Stimulated activated CD4-positive, alpha-beta T cell treated with anti-CD3 and anti-CD28 coated beads, Interleukin-4, amount 100 ng/mL, for 4 hours (primary cell): ENCODE results near the gene GALT.
A peak's percentile ranks its signal among the peaks of the same experiment; 100 is the strongest.

Experiments
- DNase-seq, 2 experiments: peaks; one replicate each; pipeline ENCODE4 v3.0.0-alpha.2; 2020

GALT gene

GRCh38 chr9:34646211-34647083, at the start of gene GALT:
GALT (plus strand) TSS chr9:34646675; CDS start chr9:34646705, 30 bp downstream.
- peak; percentile 95 to 98 for DNase-seq

GRCh38 chr9:34599546-34599945, 46.9 kb upstream of the GALT start:
- DNase-seq = no peak

GRCh38 chr9:34600908-34601307, 45.6 kb upstream of the GALT start:
- DNase-seq = no peak

- DNase-seq = no peak
These were observed 44.4 kb upstream of the GALT start for GRCh38 chr9:34601937-34602573.

- peak; percentile 71 to 76 for DNase-seq
These were observed 42.8 kb upstream of the GALT start for GRCh38 chr9:34603610-34604231.

GRCh38 chr9:34606190-34606589, 40.3 kb upstream of the GALT start:
- DNase-seq = no peak

- DNase-seq = no peak
These were observed 39.6 kb upstream of the GALT start for GRCh38 chr9:34606905-34607304.

- DNase-seq = no peak
These were observed 39.1 kb upstream of the GALT start for GRCh38 chr9:34607331-34607730.

- no peak for DNase-seq
These were observed 35.9 kb upstream of the GALT start for GRCh38 chr9:34610434-34611206.

- no peak for DNase-seq
These were observed 35.1 kb upstream of the GALT start for GRCh38 chr9:34611251-34611810.

- peak; percentile 77 to 88 for DNase-seq
These were observed 34.4 kb upstream of the GALT start, which contains the start of gene RPP25L for GRCh38 chr9:34611811-34612787. RPP25L (minus strand) TSS chr9:34612097; CDS start chr9:34611296, 801 bp downstream.

GRCh38 chr9:34612788-34613390, 33.6 kb upstream of the GALT start:
- DNase-seq = peak; percentile 57 to 59

- no peak for DNase-seq
These were observed 31.3 kb upstream of the GALT start for GRCh38 chr9:34615132-34615531.

GRCh38 chr9:34620061-34620994, 26.1 kb upstream of the GALT start, which contains the start of gene DCTN3:
DCTN3 (minus strand) TSS chr9:34620495; CDS start chr9:34620464, 31 bp downstream.
- DNase-seq = peak; percentile 78 to 91

GRCh38 chr9:34623374-34624235, 22.9 kb upstream of the GALT start:
- no peak for DNase-seq

- DNase-seq = no peak
These were observed 21.8 kb upstream of the GALT start for GRCh38 chr9:34624475-34625185.

GRCh38 chr9:34625186-34625486, 21.3 kb upstream of the GALT start:
- no peak for DNase-seq
